ENCODE measurements around the gene GNPDA2.

Gene GNPDA2

DNA sequence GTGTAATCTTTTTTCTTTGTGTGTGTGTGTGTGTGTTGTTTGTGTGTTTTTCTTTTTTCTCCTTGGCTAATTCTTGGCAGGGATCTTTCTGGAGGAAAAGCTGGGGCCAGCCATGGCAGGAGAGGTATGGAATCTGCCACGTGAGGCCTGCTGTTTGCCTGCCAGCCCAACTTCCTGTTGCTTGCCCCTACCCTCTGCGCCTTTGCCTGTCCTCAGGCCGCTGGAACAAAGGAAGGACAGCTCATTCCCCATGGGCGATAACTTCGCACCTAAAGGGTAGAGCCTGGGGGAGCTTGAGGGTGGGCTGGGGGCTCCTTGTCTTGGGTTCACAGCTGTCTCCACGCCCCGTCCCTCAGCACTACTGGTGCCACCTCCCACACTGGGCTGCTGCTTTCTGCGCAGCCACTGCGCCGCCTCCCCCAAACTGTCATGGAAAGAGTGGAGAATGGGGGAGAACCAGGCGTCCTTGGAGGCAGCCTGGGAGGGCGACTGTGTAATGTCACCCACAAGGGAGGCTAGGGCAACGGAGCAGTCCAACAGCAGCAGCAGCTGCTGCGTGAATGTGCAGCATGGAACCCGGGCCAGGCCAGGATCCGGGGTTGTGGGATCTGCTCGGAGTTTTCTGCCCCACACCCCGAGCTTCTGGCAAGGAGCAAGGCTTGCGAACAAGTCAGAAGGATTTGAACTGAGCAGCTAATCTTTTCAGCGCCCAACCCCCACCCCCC is 62.7 kb downstream of the GNPDA2 start:
- no peaks in the 10 kb centered on the region for H4K20me1 ChIP-seq
- no peaks in the 10 kb centered on the region for H3K36me3 ChIP-seq
- no peak overlapping the region for H3K4me2 ChIP-seq
- H3K9ac ChIP-seq = no peak overlapping the region
- H3K9me3 ChIP-seq = no peaks in the 10 kb centered on the region
- no peaks in the 10 kb centered on the region for H3K4me1 ChIP-seq
- no peak for TF ChIP-seq Cebpa-rat (IDR thresholded peaks at IDR 0.05)
- H3K4me3 ChIP-seq = no peak overlapping the region
- no peak overlapping the region for H3K27ac ChIP-seq
- no peaks in the 10 kb centered on the region for H3K27me3 ChIP-seq

DNA sequence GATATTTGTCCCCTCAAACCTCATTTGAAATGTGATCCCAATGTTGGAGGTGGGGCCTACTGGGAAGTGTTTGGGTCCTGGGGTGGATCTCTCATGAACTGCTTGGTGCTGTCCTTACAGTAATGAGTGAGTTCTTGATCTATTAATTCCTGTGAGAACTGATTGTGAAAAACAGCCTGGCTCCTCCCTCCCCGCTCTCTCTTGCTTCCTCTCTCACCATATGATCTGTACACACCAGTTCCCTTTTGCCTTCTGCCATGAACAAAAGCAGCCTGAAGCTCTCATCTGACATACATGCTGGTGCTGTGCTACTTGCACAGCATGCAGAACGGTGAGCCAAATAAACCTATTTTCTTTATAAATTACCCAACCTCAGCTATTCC is 63.7 kb downstream of the GNPDA2 start:
- H4K20me1 ChIP-seq = no peaks in the 10 kb centered on the region
- no peaks in the 10 kb centered on the region for H3K4me1 ChIP-seq
- no peaks in the 10 kb centered on the region for H3K9me3 ChIP-seq
- H3K27ac ChIP-seq = no peak overlapping the region
- no peak overlapping the region for H3K4me3 ChIP-seq
- H3K4me2 ChIP-seq = no peak overlapping the region
- no peaks in the 10 kb centered on the region for H3K27me3 ChIP-seq
- H3K36me3 ChIP-seq = no peaks in the 10 kb centered on the region
- H3K9ac ChIP-seq = no peak overlapping the region
- TF ChIP-seq Cebpa-rat (IDR thresholded peaks at IDR 0.05) = no peak

- Histone ChIP-seq H3K4me3 (no peak overlapping the region), H3K27me3 (no peaks in the 10 kb centered on the region), H3K9ac (no peak overlapping the region), H4K20me1 (no peaks in the 10 kb centered on the region), H3K27ac (no peak overlapping the region), H3K36me3 (no peaks in the 10 kb centered on the region), H3K9me3 (no peaks in the 10 kb centered on the region), H3K4me2 (no peak overlapping the region), H3K4me1 (no peaks in the 10 kb centered on the region)
- TF ChIP-seq Cebpa-rat (IDR thresholded peaks at IDR 0.05) = no peak
Measured at GRCh38 chr4:44661940-44662622, 64.3 kb downstream of the GNPDA2 start.

GRCh38 chr4:44660396-44660795 is 66.0 kb downstream of the GNPDA2 start:
- Histone ChIP-seq H3K9me3 (no peaks in the 10 kb centered on the region), H3K4me3 (no peak overlapping the region), H3K4me1 (no peaks in the 10 kb centered on the region), H3K4me2 (no peak overlapping the region), H3K27me3 (no peaks in the 10 kb centered on the region), H3K9ac (no peak overlapping the region), H4K20me1 (no peaks in the 10 kb centered on the region), H3K36me3 (no peaks in the 10 kb centered on the region), H3K27ac (no peak overlapping the region)
- TF ChIP-seq Cebpa-rat (IDR thresholded peaks at IDR 0.05) = no peak

DNA sequence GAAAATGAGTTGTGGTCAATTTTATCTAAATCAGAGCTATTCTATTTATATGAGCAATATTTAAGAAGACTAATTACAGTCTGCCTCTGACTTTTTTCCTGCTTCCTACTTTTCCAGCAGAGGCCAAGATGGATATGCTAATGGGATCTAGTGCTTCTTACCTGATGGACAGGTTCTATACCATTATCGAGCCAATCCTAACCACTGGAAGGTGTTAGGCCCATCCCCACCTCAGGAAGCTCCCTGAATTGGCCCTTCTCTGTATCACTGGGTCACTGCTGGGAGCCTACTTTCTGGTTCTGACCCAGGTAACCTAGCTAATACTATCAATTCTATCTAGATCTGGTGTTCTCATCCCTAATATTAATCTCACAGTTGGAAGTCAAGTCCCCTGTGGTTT is 74.4 kb downstream of the GNPDA2 start:
- Histone ChIP-seq H3K4me2 (no peak overlapping the region), H3K27me3 (no peaks in the 10 kb centered on the region), H3K4me3 (no peak overlapping the region), H3K36me3 (no peaks in the 10 kb centered on the region), H3K9ac (no peak overlapping the region), H3K27ac (no peak overlapping the region), H3K9me3 (no peaks in the 10 kb centered on the region), H4K20me1 (no peaks in the 10 kb centered on the region), H3K4me1 (no peaks in the 10 kb centered on the region)
- TF ChIP-seq Cebpa-rat (IDR thresholded peaks at IDR 0.05) = no peak

All from BLaER1 (cell line).